ENCODE measurements around the gene MAD2L1BP.

MAD2L1BP gene

GRCh38 chr6:43677759-43678158 lies 42.1 kb downstream of the MAD2L1BP start:
- H3K36me3 Mint-ChIP-seq (ENCODE audit: low read depth) = peaks cover 37% of the 10 kb centered on the region
- no peak overlapping the region for H3K4me3 Mint-ChIP-seq
- DNase-seq (ENCODE audit: low spot score) = no peak
- no peaks in the 10 kb centered on the region for H3K27me3 Mint-ChIP-seq (ENCODE audit: low read depth)
- H3K4me1 Mint-ChIP-seq (ENCODE audit: low read depth) = no peaks in the 10 kb centered on the region
- no peak overlapping the region for H3K27ac Mint-ChIP-seq
- no peaks in the 10 kb centered on the region for H3K9me3 Mint-ChIP-seq

GRCh38 chr6:43678341-43678740 lies 42.7 kb downstream of the MAD2L1BP start:
- Mint-ChIP-seq H3K27me3 (ENCODE audit: low read depth) (no peaks in the 10 kb centered on the region), H3K27ac (no peak overlapping the region), H3K9me3 (no peaks in the 10 kb centered on the region), H3K4me1 (ENCODE audit: low read depth) (peaks cover 3% of the 10 kb centered on the region), H3K36me3 (ENCODE audit: low read depth) (peaks cover 35% of the 10 kb centered on the region), H3K4me3 (no peak overlapping the region)
- no peak for DNase-seq (ENCODE audit: low spot score)

DNA sequence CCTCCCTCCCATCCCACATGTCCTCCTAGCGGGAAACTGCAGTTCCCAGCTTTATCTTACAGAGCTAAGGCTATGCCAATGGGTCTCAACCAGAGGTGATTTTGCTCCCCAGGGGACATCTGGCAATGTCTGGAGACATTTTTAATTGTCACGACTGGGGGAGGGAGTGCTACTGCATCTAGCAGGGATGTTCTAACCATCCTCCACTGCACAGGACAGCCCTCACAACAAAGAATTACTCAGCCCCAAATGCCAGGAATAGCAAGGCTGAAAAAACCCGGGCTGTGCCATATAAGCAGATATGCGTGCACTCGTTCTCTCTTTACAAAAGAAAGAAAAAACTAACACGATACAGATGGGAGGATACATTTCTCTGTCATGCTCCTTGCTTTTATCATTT lies 43.4 kb downstream of the MAD2L1BP start:
- Mint-ChIP-seq H3K4me3 (no peak overlapping the region), H3K36me3 (ENCODE audit: low read depth) (peaks cover 37% of the 10 kb centered on the region), H3K27me3 (ENCODE audit: low read depth) (no peaks in the 10 kb centered on the region), H3K9me3 (no peaks in the 10 kb centered on the region), H3K4me1 (ENCODE audit: low read depth) (peaks cover 4% of the 10 kb centered on the region), H3K27ac (no peak overlapping the region)
- no peak for DNase-seq (ENCODE audit: low spot score)

DNA sequence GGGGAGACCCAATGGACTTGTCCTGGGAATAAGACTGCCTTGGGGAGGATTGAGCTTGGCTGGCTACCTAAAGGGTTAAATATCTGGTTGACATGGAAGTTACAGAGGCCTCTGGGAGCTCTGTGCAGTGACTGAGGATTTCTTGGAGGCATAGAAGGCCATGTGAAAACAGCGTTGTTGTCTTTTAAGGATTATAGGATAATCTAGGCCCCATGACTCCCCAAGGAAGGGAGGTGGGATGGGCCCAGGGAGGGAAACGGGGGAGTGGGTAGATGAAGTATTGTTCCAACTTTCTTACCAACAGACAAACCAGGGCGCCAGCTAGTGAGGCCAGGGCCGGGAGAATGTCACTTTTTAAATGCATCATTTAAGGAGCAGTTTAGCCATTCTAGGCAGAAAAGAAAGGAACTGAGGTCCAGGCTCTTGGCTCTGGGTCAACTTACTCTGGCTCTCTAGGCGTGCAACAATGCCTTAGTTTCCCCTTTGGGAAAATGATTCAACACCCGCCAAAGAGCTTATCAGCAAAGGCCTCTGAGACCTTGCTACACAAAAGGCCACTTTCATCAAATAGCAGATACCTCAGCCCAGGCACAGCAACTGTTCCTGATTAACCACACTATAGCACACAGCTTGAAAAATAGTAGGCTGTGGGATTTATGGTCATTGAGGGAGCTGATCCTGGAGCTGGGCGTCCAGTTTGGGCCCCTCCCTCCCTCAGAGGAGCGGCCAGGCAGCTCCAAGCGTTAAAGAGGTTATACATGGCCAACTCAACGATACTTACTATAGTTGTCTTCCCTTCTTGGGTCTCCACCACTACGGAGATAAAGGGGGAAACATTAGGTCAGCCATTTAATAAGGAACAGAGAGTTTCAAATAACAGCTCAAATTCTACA lies 44.9 kb downstream of the MAD2L1BP start:
- H3K27ac Mint-ChIP-seq = no peak overlapping the region
- no peak for DNase-seq (ENCODE audit: low spot score)

DNA sequence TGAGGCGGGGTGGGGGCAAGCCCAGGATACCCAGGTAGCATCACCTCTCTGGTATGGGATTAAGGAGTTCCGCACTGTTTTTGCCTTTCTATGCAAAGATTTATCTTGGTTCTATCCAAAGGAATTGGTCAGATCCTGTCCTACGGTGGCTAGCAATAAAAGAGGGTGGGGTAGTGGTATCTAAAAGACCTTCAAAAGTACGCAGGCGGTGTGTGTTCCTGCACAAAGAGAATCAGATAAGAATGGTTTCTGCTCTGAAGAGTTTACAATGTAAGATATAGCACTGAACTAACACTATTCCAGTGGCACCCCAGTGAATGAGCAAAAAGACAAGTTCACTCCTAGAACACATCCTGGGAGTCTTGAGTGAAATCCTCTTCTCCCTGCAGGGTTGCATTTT lies 45.7 kb downstream of the MAD2L1BP start:
- H3K27ac Mint-ChIP-seq = no peak overlapping the region
- DNase-seq (ENCODE audit: low spot score) = no peak
- no peak overlapping the region for H3K4me3 Mint-ChIP-seq
- H3K27me3 Mint-ChIP-seq (ENCODE audit: low read depth) = no peaks in the 10 kb centered on the region
- H3K4me1 Mint-ChIP-seq (ENCODE audit: low read depth) = peaks cover 15% of the 10 kb centered on the region
- H3K9me3 Mint-ChIP-seq = no peaks in the 10 kb centered on the region
- H3K36me3 Mint-ChIP-seq (ENCODE audit: low read depth) = peaks cover 21% of the 10 kb centered on the region

More for the DNA sequence above, 44.9 kb downstream of the MAD2L1BP start:
- H3K4me3 Mint-ChIP-seq = no peak overlapping the region
- H3K36me3 Mint-ChIP-seq (ENCODE audit: low read depth) = peaks cover 26% of the 10 kb centered on the region
- H3K27me3 Mint-ChIP-seq (ENCODE audit: low read depth) = no peaks in the 10 kb centered on the region
- peaks cover 11% of the 10 kb centered on the region for H3K4me1 Mint-ChIP-seq (ENCODE audit: low read depth)
- H3K9me3 Mint-ChIP-seq = no peaks in the 10 kb centered on the region

GRCh38 chr6:43682724-43683429 lies 47.2 kb downstream of the MAD2L1BP start:
- H3K4me1 Mint-ChIP-seq (ENCODE audit: low read depth) = peaks cover 25% of the 10 kb centered on the region
- no peak overlapping the region for H3K27ac Mint-ChIP-seq
- no peak for DNase-seq (ENCODE audit: low spot score)
- peaks cover 22% of the 10 kb centered on the region for H3K36me3 Mint-ChIP-seq (ENCODE audit: low read depth)
- H3K4me3 Mint-ChIP-seq = no peak overlapping the region
- no peaks in the 10 kb centered on the region for H3K27me3 Mint-ChIP-seq (ENCODE audit: low read depth)
- no peaks in the 10 kb centered on the region for H3K9me3 Mint-ChIP-seq

DNA sequence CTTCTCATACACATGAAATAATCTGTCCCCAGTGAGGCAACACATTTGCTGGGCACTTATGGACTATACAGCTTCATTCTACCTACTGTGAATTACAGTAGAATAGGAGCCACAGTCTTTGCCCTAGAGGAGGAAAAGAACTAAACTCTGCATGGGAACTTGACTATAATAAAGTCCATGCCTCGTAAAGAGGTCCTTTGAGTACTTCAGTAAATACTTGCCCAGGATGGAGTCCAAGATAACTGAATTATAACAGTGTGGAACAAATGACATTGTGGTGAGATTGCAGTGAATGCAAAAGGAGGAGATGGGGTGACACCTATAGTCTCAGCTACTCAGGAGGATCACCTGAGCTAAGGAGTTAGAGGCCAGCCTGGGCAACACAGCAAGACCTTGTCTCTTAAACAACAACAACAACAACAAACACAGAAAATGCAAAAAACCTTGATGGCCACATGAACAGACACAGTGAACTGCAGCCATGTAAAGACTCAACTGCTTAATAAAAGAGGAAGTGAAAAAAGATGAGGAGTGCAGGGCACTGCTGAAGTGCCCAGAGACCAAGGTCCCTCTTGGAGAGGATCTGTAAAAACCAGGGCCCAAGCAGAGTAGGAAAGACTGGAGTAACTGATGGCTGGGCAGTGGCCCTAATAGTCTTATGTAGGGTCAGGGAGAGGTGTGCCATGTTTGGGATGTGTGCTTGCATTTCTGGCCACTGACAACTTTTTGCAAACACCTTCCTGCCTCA lies 48.2 kb downstream of the MAD2L1BP start:
- Mint-ChIP-seq H3K4me3 (no peak overlapping the region), H3K4me1 (ENCODE audit: low read depth) (peaks cover 30% of the 10 kb centered on the region), H3K27ac (no peak overlapping the region), H3K9me3 (no peaks in the 10 kb centered on the region), H3K36me3 (ENCODE audit: low read depth) (peaks cover 15% of the 10 kb centered on the region), H3K27me3 (ENCODE audit: low read depth) (no peaks in the 10 kb centered on the region)
- no peak for DNase-seq (ENCODE audit: low spot score)

- Mint-ChIP-seq H3K36me3 (ENCODE audit: low read depth) (peaks cover 11% of the 10 kb centered on the region), H3K9me3 (no peaks in the 10 kb centered on the region), H3K27ac (peak overlapping the region; percentile 84), H3K27me3 (ENCODE audit: low read depth) (peaks cover 3% of the 10 kb centered on the region), H3K4me3 (peak overlapping the region; percentile 95), H3K4me1 (ENCODE audit: low read depth) (peaks cover 30% of the 10 kb centered on the region)
- DNase-seq (ENCODE audit: low spot score) = no peak
Measured at GRCh38 chr6:43687079-43687436, 51.4 kb downstream of the MAD2L1BP start.

DNA sequence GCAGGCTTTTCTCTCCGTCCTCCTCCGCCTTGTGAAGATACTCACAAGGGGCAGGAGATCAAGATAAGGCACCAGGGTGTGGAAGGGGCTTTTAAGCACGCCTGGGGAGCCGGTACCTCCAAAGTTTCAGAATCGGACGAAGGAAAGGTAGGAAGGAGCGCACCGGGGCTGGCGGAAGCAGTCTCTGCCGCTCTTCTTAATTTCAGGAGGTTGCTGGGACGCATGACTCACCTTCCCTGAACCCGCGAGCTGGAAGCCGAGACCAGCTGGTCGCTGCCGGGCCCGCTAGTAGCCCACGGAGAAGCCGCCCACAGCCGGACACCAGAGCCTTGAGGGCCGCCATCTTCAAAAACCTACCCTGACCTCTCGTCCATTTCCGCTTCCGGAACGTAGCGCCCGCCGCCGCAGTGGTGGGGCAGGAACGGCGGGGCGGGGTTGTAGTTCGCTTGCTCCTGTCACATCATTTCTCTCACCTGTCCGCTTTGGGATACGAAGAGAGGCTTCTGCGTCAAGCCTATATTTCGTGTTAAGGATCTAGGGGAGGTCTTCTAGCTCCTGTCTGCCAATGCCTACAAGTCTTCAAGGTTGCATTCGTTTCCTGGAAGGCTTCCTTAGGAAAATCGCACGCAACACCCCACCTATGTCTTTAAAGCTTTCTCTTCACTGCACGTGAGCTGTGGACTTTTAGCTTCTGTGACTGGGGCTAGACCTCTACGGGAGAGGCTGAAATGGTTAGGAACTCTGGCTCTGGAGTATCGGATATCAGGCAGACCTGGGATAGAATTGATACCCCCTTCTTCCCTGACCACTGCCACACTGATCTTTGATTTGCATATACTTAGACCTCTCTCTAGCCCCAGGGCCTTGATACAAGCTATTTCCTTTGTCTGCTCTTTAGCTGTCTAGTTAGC lies 52.1 kb downstream of the MAD2L1BP start, which contains the start of gene MRPS18A:
Gene MRPS18A, minus strand, starts transcription at position 355 of the 911 bp plus-strand sequence. Its CDS starts 12 bp downstream, at position 343.
- peak; percentile 82 for DNase-seq (ENCODE audit: low spot score)
- Mint-ChIP-seq H3K27me3 (ENCODE audit: low read depth) (peaks cover 3% of the 10 kb centered on the region), H3K4me1 (ENCODE audit: low read depth) (peaks cover 30% of the 10 kb centered on the region), H3K27ac (peak within 1 kb of the TSS; percentile 84), H3K4me3 (peak within 1 kb of the TSS; percentile 95), H3K9me3 (no peaks in the 10 kb centered on the region), H3K36me3 (ENCODE audit: low read depth) (peaks cover 11% of the 10 kb centered on the region)

DNA sequence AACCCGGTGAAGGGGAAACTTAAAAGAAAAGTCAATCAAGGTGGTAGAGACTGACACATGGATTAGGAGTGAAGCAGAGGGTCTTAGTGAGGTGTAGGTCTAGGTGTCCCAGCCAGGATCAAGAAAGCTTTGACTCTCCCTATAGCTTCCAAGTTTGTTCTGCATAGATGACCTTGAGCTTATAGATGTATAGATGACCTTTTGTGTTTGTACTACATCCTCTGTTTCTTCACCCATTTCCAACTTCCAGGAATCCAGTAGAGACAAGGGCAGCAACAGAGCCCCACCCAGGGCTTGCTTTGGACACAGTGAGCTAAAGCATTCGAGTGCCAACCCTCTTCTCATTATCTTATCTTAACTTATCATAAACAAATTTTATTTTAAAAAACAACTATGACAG lies 53.8 kb downstream of the MAD2L1BP start:
- no peak overlapping the region for H3K4me3 Mint-ChIP-seq
- peaks cover 7% of the 10 kb centered on the region for H3K36me3 Mint-ChIP-seq (ENCODE audit: low read depth)
- H3K4me1 Mint-ChIP-seq (ENCODE audit: low read depth) = peaks cover 24% of the 10 kb centered on the region
- no peaks in the 10 kb centered on the region for H3K9me3 Mint-ChIP-seq
- peaks cover 3% of the 10 kb centered on the region for H3K27me3 Mint-ChIP-seq (ENCODE audit: low read depth)
- no peak overlapping the region for H3K27ac Mint-ChIP-seq
- no peak for DNase-seq (ENCODE audit: low spot score)
